Bronchial epithelial cell (primary cell): ENCODE data around the gene PLPP7. TPM values are rescaled to one million over a fixed set of nuclear protein-coding genes. Genes with fewer than 3 reads are reported as not detected.
"Not testable (repeated sequence)": the region's sequence is repeated elsewhere in the genome, so short reads cannot be mapped to it uniquely, and the experiment has no call there.

Experiments
- DNase-seq: peaks from one replicate; pipeline ENCODE4 v3.0.0-alpha.2; 2010; ENCODE audit warnings: low read depth
- FAIRE-seq: peaks from 2 replicates; lab custom pipeline; 2011; peaks lifted over from hg19 to GRCh38; lab: Jason Lieb, UNC
- H3K27me3 ChIP-seq: 2 replicates; pipeline ENCODE4 v1.5.1; 2011; ENCODE audit warnings: low read length; ENCODE audit not compliant: control insufficient read depth, insufficient read depth
- H3K36me3 ChIP-seq: 2 replicates; pipeline ENCODE4 v1.5.1; 2011; ENCODE audit warnings: low read length; ENCODE audit not compliant: control insufficient read depth, insufficient read depth
- H3K4me3 ChIP-seq: 2 replicates; pipeline ENCODE4 v1.5.1; 2011; ENCODE audit warnings: mild to moderate bottlenecking, low read depth, low read length, control low read depth
- total RNA-seq: library from RNA; depleted of rRNA; stranded (reverse); fragments of >200 nt; gene quantifications from 2 replicates; pipeline ENCODE4 v1.2.1, GENCODE V29; 2014
- TF ChIP-seq, protein P1 (sequence below): IDR thresholded peaks from 2 replicates; pipeline ENCODE4 v1.5.1; 2011; ENCODE audit warnings: mild to moderate bottlenecking, moderate library complexity, low read length, control low read depth, inconsistent platforms; ENCODE audit not compliant: insufficient read depth, severe bottlenecking

PLPP7 gene
- total RNA-seq, 1 donor from 2014 or later = not detected

DNA sequence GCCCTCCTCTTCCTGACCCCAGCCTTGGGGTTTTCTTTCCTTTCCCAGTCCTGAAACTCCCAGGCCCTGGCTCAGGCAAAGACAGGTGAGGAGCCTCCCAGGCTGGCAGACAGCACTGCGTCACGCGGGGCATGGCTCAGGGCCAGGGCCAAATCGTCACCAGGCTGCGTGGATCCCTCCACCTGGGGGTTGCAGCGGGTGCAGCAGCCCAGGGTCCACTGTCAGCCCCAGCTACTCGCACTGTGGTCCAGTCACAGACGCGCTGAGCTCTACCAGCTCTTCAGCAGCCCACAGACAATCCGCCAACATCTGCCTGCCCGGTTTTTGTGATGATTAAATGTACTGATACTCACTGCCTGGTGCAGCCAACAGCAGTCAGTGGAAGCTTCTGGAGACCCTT, 25.3 kb upstream of the PLPP7 start:
- TF ChIP-seq, protein P1, sequence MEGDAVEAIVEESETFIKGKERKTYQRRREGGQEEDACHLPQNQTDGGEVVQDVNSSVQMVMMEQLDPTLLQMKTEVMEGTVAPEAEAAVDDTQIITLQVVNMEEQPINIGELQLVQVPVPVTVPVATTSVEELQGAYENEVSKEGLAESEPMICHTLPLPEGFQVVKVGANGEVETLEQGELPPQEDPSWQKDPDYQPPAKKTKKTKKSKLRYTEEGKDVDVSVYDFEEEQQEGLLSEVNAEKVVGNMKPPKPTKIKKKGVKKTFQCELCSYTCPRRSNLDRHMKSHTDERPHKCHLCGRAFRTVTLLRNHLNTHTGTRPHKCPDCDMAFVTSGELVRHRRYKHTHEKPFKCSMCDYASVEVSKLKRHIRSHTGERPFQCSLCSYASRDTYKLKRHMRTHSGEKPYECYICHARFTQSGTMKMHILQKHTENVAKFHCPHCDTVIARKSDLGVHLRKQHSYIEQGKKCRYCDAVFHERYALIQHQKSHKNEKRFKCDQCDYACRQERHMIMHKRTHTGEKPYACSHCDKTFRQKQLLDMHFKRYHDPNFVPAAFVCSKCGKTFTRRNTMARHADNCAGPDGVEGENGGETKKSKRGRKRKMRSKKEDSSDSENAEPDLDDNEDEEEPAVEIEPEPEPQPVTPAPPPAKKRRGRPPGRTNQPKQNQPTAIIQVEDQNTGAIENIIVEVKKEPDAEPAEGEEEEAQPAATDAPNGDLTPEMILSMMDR = no peak
- FAIRE-seq (no peak), DNase-seq (no peak)
- Histone ChIP-seq H3K36me3 (no peaks in the 10 kb centered on the region), H3K27me3 (no peaks in the 10 kb centered on the region), H3K4me3 (no peak overlapping the region)

DNA sequence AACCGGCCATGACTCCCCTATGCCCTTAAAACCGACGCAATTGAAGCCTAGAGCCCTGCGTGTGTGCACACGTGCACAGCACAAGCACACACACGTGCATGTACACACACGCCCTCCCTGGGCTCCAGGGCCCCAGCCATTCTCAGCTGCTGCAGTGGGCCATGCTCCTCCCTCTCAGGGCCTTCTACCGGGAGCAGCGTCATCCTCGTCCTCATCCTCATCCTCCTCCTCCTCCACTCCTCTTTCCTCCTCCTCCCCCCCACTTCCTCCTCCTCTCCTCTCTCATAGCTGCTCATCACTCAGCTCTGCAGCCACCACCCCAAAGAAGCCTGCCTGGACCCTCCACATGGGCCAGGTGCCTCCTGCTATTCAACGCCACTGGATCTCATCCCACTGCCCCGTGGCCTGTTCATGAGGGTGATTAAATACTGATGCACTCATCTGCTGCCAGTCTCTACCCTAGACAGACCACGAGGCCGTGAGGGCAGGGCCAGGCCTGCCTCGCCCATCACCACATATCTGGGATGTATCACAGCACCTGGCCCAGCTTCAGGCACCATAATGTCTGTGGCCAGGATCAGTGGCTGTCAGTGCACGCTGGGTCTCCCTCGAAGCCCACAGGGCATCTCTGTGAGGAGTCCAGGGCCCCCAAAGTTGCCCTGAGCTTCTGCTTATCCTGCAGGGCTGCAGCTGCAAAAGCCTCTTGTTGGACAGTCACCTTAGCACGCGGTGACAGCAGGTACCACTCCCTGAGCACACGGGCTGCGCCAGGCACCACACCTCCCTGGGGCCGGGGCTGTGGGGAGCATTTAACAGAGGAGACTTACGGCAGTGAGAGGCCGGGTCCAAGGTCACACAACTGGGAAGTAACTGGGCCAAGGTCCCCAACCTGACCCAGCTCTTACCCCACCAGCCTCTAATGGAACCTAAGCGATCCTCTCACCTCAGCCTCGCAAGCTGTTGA, 23.0 kb upstream of the PLPP7 start:
- no peak for FAIRE-seq

DNA sequence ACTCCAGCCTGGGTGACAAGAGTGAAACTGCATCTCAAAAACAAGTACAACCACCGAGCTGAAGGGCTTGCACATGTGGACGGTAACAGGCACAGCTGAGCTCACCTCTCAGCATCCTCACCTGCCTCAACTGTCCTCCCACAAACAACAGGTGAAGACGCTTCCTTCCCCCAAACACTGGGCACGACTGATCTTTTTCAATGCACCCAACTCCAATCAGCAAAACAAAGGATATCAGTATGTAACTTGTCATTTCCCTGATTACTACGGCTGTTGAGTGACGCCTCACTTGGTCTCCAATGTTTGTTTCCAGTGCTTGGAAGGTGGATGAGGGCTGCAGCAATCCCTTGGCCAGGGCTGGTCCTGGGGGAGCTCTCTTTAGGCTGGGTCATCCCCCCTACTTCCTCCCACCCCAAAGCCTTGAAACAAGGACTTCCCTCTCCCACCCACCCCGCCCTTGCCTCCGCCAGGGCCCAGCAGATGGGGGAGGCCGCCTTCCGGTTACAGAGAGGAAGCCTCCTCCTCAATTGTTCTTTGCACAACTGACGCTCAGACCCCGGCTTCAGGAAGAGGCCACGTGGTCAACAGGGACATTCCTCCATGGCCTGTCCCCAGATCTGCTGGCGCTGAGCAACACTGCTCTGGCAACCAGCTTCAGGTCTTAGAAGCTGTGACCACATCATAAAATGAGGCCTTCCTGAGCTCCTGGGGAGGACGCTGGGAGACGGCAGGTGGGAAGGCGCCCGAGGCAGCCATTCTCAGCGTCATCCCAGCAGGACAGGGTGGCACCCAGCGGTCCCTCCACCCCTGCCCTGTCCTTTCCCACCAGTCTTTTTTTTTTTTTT, 19.1 kb upstream of the PLPP7 start:
- DNase-seq (no peak), FAIRE-seq (no peak)
- no peaks in the 10 kb centered on the region for H3K36me3 ChIP-seq
- H3K4me3 ChIP-seq = no peak overlapping the region
- TF ChIP-seq, protein P1 = no peak
- H3K27me3 ChIP-seq = no peaks in the 10 kb centered on the region

More for the DNA sequence above, 23.0 kb upstream of the PLPP7 start:
- Histone ChIP-seq H3K27me3 (no peaks in the 10 kb centered on the region), H3K4me3 (no peak overlapping the region), H3K36me3 (no peaks in the 10 kb centered on the region)
- TF ChIP-seq, protein P1 = no peak
- DNase-seq = peak; percentile 17

DNA sequence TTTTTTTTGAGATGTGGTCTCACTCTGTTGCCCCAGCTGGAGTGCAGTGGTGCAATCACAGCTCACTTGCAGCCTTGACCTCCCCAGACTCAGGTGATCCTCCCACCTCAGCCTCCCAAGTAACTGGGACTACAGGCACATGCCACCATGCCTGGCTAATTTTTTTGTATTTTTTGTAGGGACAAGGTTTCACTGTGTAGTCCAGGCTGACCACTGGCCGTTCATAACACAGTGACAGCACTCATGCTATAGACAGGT, 18.6 kb upstream of the PLPP7 start:
- DNase-seq, H3K36me3 ChIP-seq, H3K27me3 ChIP-seq, FAIRE-seq, H3K4me3 ChIP-seq: not testable (repeated sequence)

DNA sequence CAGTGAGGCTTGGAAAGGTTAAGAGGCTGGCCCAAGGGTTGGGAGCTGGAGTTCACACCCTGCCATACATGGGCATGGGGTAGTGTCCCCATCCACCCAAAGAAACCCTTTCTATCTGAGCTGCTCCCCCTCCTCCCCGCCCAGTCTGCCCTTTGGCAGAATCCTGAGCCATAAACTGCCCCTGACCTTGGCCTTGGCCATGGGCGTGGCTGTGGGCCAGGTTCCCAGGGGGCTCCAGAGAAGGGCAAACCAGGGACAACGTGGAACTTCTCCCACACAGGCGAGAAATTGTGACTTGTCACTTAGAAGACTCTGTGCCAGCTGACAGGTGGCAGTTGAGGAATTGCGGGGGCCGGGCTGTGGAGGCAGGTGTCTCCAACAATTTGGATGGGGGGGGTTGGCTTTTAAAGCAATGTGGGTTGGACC, 18.0 kb upstream of the PLPP7 start:
- H3K27me3 ChIP-seq = peaks cover 6% of the 10 kb centered on the region
- H3K36me3 ChIP-seq = no peaks in the 10 kb centered on the region
- H3K4me3 ChIP-seq = no peak overlapping the region
- TF ChIP-seq, protein P1 = no peak
- no peak for DNase-seq
- no peak for FAIRE-seq

DNA sequence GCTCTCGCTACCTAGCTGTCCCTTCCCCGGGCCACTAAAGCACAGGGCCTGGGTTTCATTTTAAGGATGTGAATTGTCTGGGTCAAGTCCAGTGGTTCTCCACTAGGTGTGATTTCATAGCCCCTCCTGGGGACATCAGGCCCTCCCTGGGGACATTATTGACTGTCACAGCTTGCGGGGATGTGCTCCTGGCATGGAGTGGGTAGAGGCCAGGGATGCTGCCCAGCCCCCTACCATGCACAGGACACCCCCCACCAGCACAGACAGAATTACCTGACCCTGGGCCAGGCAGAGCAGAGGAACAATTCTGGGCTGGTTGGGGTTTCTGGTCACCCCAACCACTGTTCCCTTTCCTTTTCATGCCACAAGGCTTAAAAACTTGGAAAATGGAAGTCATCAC, 17.3 kb upstream of the PLPP7 start:
- no peaks in the 10 kb centered on the region for H3K36me3 ChIP-seq
- FAIRE-seq = no peak
- TF ChIP-seq, protein P1 = no peak
- H3K27me3 ChIP-seq = peaks cover 6% of the 10 kb centered on the region
- H3K4me3 ChIP-seq = no peak overlapping the region
- DNase-seq = no peak
